ENCODE results near the gene SLC34A1.

GRCh38 chr5:177399997-177400868 is 16.0 kb downstream of the SLC34A1 start, which contains the start of gene PFN3:
- no peak for TF ChIP-seq CTCF (conservative IDR thresholded peaks at IDR 0.05)
- no peak for TF ChIP-seq EZH2 (IDR thresholded peaks at IDR 0.05; ENCODE audit: low read depth)

All from PC-9 (cell line).